GM21529 (cell line): ENCODE measurements around the gene SETD3.

ENCODE experiments used
- ATAC-seq: cut with Tn5 transposase; IDR thresholded peaks from one replicate; pipeline ENCODE4 v1.9.1; 2021; ENCODE audit not compliant: unreplicated experiment

The SETD3 gene

DNA sequence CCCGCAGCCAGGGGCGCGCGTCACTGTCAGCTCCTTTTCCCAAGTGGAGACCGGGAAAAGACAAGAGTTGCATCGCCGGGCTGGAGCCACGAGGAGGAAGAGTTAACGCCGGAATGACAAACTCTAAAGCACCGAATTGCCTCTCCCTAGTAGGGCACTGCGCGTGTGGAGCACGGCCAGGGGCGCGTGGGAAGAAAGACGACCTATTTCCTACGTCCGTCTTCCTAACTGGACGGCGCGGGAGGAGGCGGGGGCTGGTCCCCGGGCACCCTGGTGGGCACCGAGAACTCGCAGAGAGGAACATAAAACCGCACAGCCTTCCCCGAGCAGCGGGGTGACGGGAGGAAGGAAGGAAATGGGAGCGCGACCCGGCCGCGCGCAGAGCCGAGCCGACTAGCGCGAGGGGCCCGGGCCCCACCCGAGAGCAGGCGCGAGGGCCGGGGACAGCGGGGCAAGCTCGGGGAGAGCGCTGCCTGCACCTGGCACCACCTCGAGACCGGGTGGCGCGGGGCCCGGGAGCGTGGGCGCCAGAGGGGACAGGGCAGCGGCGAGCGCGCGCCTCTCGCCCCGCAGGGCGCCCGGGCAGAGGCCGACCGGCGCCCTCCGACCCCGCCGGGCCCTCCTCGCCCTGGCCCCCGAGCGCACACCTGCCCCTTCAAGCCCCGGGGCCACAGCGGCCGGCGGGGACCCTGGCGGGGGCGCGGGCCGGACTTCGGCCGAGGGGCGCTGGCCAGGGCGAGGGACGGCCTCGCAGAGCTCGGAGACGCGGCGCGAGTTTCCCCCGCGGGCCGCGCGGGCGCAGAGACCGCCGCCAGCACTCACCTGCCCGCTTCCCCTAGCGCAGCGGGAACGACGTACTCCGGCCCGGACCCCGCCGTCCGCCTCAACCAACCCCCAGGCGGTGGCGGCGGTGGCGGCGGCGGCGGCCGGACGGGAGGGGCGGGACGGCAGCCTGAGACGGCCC, at the start of gene SETD3:
TSS of gene SETD3 (minus strand) at position 954 of the 964 bp plus-strand sequence. CDS start 15,054 bp downstream, outside the sequence.
- peak; percentile 10 for ATAC-seq

GRCh38 chr14:99529899-99530298, 49.2 kb upstream of the SETD3 start:
- no peak for ATAC-seq

DNA sequence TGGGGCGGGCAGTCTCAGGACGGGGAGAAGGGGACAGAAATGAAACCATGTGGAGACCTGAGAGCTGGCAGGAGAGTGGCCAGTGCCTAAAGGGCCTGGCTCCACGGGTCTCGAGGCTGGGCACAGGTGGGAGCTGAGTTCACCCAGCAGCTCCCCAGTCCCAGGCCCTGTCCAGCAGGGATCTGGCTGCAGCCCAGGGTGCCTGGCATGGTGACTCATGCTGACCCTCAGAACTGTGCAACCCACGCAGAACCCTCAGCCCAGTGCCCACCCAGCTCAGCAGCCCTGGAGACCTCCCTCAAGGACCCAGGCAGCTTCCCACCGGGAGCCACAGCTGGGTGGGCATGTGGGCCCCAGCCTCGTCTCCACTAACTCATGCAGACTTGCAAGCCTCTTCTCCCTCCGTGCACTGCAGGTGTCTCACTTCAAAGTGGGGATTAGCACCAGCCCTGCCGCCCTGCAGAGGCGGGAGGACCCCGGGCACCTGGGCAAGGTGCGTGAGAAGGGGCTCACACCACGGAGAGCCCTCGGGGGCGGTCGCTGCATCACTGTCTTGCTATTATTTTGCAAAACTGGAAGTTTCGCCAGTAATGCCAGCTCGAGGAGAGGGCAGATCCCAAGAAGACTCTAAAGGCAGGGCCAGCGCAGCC, 46.9 kb upstream of the SETD3 start:
- ATAC-seq = no peak

DNA sequence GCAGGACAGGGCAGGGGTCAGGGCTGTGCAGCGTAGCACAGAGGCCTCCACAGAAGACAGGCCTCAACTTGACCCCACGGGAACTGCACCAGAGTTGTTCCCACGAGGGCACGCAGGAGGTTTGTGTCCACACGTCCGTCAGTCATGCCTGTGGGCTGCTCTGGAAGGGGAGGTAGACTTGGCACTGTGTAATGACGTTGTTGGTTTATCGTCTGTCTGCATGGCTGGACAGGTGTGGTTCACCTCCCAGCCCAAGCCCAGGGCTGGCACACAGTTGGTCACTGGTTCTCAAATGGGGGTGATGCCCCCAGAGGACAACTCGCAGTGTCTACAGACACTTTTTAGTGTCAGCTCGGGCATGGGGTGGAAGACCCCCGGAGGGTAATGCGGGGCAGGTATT, 46.4 kb upstream of the SETD3 start:
- no peak for ATAC-seq

DNA sequence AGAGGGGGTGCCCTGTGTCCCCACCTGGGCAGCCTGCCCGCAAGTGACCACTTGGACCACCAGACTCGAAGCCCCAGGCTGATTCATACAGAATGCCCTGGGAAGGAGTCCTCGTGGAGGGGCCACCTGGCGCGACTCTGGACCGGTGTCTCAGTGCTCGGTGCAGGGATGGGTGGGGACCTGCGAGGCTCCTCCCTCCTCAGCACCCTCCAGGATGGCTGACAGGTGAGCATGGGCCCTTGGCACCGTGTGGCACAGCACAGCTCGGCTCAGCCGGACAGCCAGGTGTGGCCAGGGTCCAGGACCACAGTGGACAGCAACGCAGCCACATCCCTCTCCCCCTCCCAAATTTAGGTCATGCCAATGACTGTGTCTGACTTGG, 45.0 kb upstream of the SETD3 start:
- ATAC-seq = no peak

DNA sequence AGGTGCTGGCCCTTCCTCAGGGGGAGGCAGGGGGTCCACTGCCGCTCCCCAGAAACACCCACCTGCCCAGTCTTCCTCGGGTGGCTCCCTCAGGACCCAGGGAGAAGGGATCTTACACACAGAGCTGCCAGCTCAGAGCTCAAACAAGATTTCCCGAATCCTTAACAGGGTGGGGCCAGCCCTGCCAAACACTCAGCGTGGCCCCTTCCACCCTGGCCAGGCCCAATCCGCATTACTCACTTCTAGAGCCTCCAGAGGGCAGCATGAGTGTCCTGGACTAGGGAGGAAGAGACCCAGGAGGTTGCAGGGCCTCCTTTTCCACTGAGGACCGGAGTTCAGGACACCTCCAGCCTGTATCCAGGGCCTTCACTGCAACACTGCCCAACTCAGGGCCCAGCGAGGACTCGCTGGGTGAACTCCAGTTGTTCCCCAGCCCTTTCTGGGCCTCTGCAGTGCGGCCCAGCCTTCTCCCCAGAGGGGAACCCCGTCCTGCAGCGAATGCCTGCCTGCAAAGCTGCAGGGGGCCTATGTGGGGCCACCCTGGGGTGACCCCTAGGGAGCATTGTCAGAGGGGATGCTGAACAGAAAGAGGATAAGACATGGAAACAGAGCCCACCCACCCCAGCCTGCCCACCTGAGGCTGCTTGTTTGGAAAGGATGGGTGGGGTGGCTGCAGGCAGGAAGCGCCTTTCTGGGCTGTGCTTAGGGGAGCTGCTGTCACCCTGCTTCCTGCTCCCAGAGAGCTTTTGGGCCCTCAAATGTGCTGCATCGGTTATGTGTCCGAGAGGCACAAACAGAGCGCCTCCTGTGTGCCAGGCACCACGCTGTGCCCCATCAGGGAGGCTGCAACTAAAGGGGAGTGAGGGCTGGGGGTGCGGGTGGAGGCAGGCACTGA, 44.4 kb upstream of the SETD3 start:
- ATAC-seq = no peak

DNA sequence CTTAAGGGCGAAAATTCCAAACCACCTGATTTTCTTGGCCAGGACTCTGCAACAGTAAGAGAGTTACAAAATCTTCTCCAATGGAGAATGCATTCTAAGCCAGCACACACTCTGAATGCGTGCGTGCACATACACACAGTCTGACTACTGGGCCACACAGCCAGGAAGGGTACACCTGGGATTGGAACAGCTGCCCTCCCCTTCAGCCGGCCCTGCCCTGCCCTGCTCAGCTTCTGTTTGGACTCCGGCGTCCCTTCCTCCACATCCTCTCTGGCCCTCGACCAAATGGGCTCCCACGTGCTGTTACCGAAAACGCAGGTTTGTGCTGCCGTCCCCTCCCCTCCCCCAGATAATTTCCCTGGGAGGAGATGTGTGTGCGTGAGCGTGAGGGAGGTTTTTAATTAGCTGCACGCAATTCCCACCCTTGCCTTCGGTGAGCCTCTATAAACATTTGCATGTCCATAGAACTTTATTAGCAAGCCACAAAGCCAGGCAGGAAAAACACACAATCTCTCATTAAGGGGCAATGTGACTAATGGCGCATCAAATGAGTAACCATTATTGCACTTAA, 43.5 kb upstream of the SETD3 start:
- ATAC-seq = no peak

DNA sequence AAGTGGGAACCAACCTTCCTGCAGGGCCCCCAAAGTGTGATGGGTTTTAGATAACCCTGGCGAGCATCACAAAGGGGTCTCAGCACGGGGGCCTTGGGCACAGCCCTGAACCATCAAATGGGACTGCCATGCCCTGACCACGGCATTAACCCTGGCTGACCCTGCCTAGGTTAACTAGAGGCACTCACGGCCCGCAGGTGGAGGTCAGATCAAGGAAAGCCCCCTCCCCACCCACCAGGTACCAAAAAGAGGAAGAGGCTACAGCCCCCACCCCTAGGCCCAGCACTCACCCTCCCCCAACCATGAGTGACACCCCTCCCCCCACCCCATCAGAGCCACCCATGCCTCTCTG, 43.0 kb upstream of the SETD3 start:
- no peak for ATAC-seq

DNA sequence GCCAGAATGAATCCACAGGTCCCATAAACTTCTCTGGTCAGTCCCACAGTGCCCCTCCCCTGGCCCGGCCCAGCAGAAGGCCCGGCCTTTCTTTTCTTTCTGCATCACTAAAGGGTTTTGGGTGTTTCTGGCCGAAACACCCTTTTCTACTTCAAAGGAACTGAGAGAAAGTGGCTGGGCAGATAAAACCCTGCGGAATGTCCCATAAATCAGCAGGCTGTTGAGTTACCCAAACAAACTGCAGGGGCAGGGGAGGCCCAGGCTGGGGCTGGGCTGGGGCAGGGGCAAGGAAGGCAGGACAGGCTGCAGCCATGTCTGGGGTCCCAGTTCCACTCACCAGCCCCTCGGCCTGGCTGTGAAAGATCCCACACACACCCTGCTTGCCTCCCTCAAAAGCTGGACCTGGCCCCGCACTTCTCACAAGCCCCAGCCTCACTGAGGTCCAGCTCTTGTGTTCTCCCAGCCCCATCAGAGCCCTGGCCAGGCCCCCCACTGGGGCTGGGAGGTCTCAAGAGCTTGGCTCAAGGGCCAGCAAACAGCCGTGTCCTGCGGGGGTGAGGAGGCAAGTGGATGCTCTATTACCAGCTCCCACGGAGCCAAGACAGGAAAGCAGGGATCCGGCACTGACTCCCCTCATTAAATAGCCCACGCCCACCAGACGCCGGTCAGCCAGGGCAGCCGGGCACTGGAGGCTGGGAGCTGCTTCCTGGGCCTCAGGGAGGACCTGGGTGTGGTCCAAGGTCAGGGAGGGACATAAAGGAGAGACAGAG, 42.5 kb upstream of the SETD3 start:
- ATAC-seq = no peak

DNA sequence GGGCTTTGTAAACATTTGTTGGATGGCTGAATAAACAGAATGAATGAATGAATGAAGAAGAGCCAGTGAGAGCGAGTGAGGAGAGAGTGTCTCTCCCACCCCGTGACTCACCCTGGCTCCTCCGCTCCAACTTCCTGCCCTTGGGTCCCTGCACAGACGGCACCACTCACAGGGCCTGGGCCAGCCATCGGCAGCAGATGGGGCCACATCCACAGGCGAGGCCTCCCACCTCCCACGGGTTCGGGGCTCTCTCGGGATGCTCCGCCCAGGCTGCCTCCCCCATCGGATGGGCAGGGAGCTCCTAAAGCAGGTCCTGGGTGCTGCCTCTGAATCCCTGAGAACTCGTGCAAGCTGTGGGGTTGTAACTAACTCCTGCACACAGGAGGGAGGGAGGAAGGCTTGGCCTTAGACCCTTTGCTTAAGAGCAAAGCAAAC, 41.8 kb upstream of the SETD3 start:
- no peak for ATAC-seq

DNA sequence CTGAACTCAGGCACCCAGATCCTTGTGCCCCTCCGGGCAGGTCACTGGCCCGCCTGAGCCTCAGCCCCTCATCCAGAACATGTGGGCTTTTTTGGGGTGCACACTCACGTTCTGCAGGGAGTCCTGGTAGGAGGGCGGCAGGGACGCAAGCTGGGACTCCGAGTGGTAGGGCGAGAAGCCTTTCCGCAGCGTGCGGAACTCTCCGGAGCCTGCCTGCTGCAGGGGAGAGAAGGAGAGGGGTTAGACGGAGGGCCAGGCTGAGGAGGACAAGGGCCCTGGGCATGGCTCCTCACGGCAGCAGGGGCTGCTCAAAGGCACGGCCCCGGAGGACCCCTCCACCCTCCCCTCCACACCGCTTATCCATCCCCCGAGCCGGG, 41.4 kb upstream of the SETD3 start:
- ATAC-seq = no peak

- ATAC-seq = no peak
These were observed 40.7 kb upstream of the SETD3 start for GRCh38 chr14:99521176-99522024.

DNA sequence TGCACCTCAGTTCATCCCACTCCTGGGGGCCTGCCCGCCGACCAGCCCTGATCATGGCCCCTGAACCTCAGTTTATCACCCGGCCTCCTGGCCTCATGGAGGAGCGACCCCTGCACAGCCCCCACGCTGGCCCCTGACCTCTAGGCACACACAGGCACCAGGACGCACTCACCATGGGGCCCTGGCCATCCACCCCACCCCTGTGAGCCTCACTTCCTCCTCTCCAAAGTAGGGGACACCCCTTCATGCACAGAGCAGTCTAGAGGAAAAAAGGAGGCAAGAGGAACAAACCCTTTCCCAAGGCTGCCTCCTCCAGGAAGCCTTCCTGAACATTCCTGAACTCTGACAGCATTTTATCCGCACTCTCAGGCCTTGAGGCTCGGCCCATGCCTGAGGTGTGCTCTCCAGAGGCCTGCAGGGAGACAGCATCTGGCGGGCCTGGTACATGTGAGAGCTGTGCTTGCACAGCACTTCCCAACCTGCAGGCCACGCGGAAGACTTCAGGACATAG, 40.0 kb upstream of the SETD3 start:
- ATAC-seq = no peak

- ATAC-seq = no peak
These were observed 39.3 kb upstream of the SETD3 start for GRCh38 chr14:99519931-99520421.

GRCh38 chr14:99519347-99519881, 38.8 kb upstream of the SETD3 start:
- ATAC-seq = no peak

GRCh38 chr14:99518441-99519346, 38.0 kb upstream of the SETD3 start:
- ATAC-seq = peak; percentile 80

DNA sequence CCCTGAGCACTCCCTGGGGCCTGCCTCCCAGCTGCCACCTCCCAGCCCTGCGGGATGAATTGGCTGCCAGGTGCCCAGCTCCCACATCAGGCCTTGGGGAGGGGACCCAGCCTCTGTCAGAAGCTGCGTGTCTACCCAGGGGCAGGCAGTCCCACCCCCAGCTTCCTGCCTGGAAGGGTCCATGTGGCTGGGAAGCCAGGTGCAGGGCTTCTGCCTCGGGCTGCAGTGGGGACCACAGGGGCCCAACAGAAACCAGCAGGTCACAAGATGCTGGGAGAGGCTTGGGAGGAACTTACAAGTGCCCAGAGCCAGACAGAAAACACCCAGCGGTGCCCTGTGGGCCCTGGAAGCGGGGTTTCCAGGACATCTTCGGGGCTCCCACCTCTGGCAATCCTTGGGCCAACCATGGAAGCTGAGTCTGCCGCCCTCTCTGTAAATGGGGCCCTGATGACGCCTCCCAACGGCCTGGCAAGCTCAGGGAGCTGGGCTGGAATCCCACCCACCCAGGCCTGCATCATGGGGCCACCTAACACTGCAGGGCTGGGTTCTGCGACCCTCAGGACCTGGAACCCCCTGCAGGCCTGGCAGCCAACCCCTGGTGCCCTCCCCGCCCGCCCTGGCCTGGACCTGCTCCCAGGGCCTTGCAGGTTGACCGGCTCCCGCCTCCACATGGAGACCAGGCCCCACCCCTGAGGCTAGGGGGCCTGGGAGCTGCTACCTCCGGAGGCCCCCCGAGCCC, 37.2 kb upstream of the SETD3 start:
- ATAC-seq = no peak
